HepG2 (cell line): ENCODE measurements around the gene SF3B2.

ENCODE experiments used
- KLF13 ChIP-seq: sonication (generic); formaldehyde crosslinking; IDR thresholded peaks from 2 replicates; pipeline ENCODE4 v1.4.0; 2020; ENCODE audit warnings: mild to moderate bottlenecking, missing genetic modification reagents
- PLSCR1 ChIP-seq: sonication (generic); formaldehyde crosslinking; IDR thresholded peaks from 2 replicates; pipeline ENCODE4 v1.5.0; 2020; ENCODE audit warnings: missing genetic modification reagents, mild to moderate bottlenecking, borderline replicate concordance
- POLR2A ChIP-seq, 2 experiments: IDR thresholded peaks; 2 replicates each; pipeline ENCODE4 v1.6.1; 2011; ENCODE audit warnings: low read depth in 2 of 2, low read length in 2 of 2, mild to moderate bottlenecking in 1 of 2, moderate library complexity in 1 of 2; ENCODE audit not compliant: insufficient read depth in 1 of 2
- POLR2AphosphoS5 ChIP-seq: IDR thresholded peaks from 2 replicates; pipeline ENCODE4 v1.6.1; 2012; ENCODE audit warnings: low read depth, low read length
- ZNF17 ChIP-seq: sonication (generic); formaldehyde crosslinking; IDR thresholded peaks from 2 replicates; pipeline ENCODE4 v1.5.0; 2020; ENCODE audit warnings: mild to moderate bottlenecking, missing genetic modification reagents
- ZNF3 ChIP-seq: IDR thresholded peaks from 2 replicates; pipeline ENCODE4 v1.7.0; 2017; ENCODE audit warnings: inconsistent platforms
- ZNF317 ChIP-seq: sonication (generic); formaldehyde crosslinking; IDR thresholded peaks from 2 replicates; pipeline ENCODE4 v1.5.0; 2020; ENCODE audit warnings: mild to moderate bottlenecking, missing genetic modification reagents
- ZNF407 ChIP-seq: sonication (generic); formaldehyde crosslinking; IDR thresholded peaks from one replicate; pipeline ENCODE4 v1.5.1; 2020; ENCODE audit warnings: mild to moderate bottlenecking, missing genetic modification reagents; ENCODE audit errors: not compliant biosample characterization
- ZNF550 ChIP-seq: sonication (generic); formaldehyde crosslinking; IDR thresholded peaks from 2 replicates; pipeline ENCODE4 v1.4.0; 2020; ENCODE audit warnings: mild to moderate bottlenecking, missing genetic modification reagents, borderline replicate concordance
- ZNF713 ChIP-seq: sonication (generic); formaldehyde crosslinking; IDR thresholded peaks from 2 replicates; pipeline ENCODE4 v1.4.0; 2020; ENCODE audit warnings: mild to moderate bottlenecking, missing genetic modification reagents

- TF ChIP-seq POLR2A (IDR thresholded peaks at IDR 0.05; ENCODE audit: insufficient read depth in 1 of 2, low read depth in 2 of 2, low read length in 2 of 2) (no peak), ZNF407 (CRISPR knock-in tag) (no peak), ZNF3 (no peak), ZNF550 (CRISPR knock-in tag) (no peak), KLF13 (CRISPR knock-in tag) (no peak), POLR2AphosphoS5 (no peak), ZNF713 (no peak), PLSCR1 (no peak), ZNF17 (no peak), ZNF317 (CRISPR knock-in tag) (no peak)
These were observed 63.6 kb downstream of the SF3B2 start for GRCh38 chr11:66115638-66116301.
